Measurements from ENCODE around the gene CDC42EP2.
"Not testable (repeated sequence)": the region's sequence is repeated elsewhere in the genome, so short reads cannot be mapped to it uniquely, and the experiment has no call there.

Gene CDC42EP2

DNA sequence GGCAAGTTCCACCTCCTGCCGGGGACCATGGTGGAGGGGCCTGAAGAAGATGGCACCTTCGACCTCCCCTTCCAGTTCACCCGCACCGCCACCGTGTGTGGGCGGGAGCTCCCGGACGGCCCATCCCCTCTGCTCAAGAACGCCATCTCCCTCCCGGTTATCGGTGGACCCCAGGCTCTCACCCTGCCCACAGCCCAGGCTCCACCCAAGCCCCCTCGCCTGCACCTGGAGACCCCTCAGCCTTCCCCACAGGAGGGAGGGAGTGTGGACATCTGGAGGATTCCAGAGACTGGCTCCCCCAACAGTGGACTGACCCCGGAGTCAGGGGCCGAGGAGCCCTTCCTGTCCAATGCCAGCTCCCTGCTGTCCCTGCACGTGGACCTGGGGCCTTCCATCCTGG lies 6.4 kb downstream of the CDC42EP2 start:
- no peak for DNase-seq

DNA sequence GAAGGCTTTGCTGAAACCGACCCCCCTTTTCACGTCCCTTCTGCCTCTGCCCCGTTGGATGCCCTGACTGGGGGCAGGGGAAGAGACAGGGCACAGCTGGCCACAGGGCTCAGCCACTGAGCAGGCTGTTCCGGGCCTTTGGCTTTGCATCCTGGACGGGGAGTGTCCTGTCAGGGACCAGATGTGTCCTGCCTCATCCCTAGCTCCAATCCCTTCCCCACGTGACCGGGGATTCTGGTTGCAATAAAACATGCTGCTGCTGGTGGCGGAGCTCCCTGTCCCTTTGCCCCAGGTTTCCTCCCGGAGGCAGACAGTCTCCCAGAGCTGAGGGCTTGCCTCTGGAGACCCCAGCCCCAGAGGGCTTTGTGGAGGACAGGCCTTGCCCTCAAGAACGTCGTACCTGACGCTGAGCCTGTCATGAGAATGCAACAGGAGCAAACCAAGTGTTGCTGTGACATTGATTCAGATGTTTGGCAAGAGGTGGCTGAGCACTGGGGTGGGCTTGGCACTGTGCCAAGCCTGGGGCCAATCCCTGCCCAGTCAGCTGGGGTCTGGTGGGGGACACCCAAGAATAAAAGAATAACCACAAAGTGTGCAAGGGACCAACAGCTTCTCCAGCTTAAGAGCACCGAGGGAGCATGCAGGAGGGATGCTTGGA lies 7.3 kb downstream of the CDC42EP2 start:
- DNase-seq: no peak

DNA sequence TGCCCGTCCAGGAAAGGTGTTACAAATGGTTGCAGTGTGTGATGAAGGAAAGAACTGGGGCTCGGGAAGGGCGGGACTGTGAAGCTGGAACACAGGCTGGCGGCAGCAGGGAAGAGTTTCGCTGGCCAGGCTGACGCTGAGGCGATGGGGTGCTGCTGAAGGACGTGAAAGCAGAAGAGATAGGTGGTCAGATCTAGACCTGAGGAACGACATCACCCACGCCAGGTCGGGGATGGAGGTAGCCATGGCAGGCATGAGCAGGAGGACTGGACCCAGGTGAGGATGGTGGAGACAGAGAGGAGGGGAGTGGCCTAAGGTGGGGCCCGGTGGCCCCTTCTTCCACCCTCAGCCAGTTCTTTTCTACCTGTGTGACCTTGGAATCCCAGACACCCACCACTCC lies 9.1 kb downstream of the CDC42EP2 start:
- no peak for DNase-seq

DNA sequence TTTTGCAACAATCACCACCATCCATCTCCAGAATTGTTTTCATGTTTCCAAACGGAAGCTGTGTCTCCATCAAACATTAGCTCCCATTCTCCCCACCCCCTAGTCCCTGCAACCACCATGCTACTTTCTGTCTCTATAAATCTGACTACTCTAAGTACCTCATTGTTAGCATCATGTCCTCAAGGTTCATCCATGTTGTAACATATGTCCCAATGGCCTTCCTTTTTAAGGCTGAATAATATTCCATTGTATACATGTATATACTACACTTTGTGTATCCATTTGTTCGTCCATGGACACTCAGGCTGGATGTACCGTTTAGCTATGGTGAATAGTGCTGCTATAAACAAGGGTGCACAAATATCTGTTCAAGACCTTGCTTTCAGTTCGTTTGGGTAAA lies 10.8 kb downstream of the CDC42EP2 start:
- DNase-seq: no peak

DNA sequence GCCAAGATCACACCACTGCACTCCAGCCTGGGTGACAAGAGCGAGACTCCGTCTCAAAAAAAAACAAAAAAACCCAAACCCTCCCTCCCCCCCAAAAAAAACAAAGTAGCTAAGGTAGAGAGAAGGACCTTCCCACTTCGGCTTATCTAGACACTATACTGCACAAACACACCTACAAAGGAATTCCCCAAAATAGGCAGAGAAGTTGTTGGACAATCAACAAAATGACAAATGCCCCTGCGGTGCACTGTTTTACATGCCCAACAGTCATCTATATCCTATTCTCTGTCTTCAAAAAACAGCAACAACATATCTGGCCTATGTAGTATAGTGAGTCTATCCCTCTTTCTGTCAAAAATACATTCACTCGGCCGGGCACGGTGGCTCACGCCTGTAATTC lies 12.4 kb downstream of the CDC42EP2 start:
- DNase-seq: no peak

DNA sequence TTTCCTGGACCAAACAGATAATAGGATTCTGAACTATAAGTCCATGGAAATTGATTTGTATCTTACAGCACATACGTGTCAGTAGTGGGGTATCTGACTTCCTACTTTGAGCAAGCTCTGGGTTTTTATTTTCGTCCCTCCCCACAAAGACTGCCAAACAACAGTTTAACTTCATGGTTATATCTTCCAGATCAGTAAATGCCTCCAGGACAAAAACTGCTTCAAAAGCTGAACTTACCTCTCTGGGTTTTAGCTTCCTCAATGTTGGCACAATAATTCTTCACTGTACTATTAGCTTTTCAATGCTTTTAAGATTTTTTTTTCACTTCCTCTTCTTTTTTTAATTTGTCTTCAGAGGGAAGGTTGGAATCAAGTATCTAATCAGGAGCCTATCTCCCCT lies 14.8 kb downstream of the CDC42EP2 start:
- no peak for DNase-seq

DNA sequence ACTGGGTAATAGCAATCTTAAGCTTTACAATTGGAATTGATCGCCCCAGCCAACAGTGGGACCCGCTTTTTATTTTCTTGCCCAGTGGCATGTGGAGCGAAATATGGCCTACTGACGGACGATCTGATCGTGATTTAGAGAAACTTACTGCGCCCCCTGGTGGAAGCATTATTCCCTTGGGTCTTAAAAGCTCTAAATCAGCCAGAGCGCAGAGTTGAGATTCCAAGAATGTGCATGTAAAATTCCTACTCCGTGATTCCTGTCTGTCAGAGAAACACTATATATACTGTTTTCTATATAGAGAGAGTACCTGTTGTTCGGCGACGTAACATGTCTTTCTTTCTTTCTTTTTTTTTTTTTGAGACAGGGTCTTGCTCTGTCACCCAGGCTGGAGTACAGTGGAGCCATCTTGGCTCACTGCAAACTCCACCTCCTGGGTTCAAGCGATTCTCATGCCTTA lies 15.3 kb downstream of the CDC42EP2 start:
- peak; percentile 54 for DNase-seq

DNA sequence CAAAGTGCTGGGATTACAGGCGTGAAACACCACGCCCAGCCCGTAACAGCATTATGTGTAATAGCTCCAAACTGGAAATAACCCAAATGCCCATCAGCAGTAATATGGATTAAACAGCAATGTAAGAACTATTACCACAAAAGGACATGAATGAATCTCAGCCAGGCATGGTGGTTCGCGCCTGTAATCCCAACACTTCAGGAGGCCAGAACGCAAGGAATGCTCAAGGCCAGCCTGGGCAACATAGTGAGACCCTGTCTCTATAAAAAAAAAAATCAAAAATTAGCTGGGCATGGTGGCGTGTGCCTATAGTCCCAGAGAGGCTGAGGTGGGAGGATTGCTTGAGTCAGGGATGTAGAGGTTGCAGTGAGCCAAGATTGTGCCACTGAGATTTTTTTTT lies 15.9 kb downstream of the CDC42EP2 start:
- DNase-seq: no peak

DNA sequence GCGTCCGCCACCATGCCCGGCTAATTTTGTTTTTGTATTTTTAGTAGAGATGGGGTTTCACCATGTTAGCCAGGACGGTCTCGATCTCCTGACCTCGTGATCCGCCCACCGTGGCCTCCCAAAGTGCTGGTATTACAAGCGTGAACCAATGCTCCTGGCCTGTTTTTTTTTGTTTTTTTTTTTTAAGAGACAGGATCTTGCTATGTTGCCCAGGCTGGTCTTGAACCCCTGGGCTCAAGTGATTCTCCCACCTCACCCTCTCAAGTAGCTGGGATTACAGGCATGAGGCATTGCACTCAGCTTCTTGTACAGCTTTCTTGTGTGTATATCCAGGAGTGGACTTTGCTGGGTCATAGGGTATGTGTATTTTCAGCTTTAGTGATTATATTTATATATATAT lies 17.9 kb downstream of the CDC42EP2 start:
- DNase-seq: not testable (repeated sequence)

DNA sequence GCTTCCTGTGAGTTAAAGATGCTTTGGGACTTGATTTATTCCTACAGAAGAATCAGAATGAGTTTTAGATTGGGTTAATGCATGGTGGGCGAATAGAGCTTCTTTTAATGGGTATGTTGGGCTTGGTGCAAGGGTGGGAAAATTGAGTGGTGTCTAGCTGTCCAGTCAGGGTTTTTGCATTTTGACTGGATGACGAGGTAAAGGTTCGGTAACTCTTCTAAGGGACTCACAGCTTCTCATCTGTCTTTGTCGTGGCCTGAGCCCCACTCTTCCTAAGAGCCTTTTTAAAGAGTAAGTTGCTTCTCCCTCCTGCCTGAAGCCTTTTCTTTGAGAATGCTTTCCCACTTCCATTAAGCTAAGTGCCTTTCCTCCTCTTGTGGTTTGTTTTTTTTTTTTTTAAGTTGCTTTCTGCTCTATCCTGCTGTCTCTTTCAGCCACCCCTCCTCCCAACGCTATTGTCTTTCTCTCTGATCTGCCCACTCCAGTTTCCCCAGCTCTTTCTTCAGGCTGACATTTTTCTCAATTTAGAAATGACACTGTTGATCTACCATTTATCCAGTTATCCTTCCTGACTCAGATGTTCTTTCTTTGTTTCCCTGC lies 20.1 kb downstream of the CDC42EP2 start:
- DNase-seq: no peak

DNA sequence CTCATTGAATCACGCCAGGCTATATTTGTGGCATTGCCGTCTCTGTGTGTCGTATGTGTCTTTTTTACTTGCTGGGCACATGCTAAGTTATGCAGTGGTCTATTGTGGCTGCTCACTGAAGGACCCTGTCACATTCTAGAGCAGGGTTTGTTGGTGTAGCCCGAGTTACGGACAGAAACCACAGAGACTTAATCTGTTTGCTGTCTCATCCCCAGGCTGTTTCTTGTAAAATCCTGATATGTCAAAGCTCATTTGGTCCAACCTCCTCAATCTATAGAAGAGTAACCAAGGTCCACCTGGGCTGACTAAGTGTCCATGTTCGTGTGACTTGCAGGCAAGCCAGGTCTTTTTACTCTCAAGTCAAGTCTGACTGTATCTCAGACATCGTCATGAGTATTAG lies 24.0 kb downstream of the CDC42EP2 start:
- no peak for DNase-seq

DNA sequence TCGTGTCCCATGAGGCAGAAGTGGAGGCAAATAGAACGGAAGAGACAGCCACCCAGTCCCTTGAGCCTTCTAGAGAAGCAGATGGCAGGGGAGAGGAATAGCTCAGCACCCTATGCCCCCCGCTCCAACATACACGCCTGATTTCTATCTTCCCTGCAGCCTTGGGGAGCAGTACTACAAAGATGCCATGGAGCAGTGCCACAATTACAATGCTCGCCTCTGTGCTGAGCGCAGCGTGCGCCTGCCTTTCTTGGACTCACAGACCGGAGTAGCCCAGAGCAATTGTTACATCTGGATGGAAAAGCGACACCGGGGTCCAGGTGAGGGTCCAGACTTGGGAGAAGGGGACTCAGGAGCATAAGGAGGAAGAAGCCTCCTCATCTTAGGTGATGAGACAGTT lies 25.6 kb downstream of the CDC42EP2 start:
- no peak for DNase-seq

DNA sequence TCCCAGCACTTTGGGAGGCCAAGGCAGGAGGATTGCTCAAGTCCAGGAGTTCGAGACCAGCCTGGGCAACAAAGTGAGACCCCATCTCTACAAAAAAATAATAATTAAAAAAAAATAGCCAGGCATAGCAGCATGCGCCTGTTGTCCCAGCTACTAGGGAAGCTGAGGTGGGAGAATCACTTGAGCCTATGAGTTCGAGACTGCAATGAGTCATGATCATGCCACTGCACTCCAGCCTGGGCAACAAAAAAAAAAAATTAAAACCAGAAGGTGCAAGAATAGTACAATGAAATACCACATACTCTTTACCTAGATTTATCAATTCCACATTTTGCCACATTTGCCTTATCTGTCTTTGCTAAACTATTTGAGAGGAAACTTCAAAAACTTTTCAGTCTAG lies 27.2 kb downstream of the CDC42EP2 start:
- no peak for DNase-seq

DNA sequence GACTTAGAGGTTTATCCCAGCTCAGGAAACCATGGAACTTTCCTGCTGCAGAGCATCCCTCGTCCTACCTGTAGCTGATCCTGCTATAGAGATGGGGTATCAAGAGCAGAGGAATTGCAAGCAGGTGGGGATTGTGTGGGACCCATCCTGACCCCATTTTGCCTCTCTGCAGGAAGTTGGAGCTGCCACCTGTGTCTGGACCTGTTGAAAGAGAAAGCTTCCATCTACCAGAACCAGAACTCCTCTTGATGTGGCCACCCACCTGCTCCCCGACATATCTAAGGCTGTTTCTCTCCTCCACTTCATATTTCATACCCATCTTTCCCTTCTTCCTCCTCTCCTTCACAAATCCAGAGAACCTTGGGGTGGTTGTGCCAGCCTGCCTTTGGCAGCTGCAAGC lies 36.8 kb downstream of the CDC42EP2 start:
- DNase-seq: no peak

DNA sequence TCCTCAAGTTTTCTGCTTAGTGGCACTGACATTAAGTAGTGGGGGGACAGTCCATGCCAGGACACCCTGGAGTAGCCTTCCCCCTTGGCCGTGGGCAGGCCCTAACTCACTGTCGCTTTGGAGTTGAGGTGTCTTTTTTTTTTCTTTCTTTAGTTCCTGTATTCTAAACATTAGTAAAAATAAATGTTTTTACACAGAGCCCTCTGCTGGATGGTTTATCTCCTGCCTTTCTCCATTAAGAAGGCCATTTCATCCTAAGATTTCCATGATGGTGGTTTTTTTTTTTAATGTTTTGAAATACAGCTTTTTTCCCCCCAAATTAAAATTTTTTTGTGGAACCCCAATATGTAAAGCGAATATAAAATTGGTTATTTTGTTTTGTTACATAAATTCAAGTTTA lies 38.1 kb downstream of the CDC42EP2 start:
- DNase-seq: no peak

DNA sequence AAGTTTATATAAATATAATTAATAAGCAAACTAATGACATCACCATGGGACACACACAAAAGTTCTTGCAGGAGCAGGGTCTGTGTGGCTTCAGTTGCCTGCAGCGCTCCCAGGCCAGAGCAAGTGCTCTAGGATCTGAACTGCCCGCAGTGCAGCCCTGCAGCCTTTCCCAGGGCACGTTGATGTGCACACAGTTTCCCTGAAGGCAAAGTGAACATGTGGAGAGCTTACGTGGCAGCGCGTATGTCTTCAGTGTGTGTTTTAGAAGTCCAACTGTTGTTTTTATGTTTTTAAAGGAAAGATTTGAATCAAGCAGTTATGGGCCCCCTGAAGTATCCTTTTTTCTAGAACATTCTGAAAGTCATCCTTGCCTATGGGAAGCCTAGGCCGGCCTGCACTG lies 38.7 kb downstream of the CDC42EP2 start:
- DNase-seq: no peak

DNA sequence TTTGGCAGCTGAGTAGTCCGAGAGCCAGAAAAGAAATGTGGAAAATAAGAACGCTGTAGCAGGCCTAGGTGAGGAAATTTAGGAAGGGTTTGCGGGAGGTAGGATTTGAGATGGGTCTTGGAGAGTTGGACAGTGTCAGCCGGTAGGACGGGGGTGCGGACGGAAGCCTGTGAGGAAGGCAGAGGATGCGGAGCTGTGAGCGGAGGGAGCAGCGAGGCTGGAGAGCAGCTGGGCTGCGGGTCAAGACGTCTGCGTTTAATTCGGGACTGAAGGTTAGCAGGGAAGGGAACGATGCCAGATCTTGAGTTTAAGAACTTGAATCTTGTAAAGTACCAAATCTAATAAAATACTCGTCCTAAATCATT lies 39.2 kb downstream of the CDC42EP2 start:
- DNase-seq: no peak

DNA sequence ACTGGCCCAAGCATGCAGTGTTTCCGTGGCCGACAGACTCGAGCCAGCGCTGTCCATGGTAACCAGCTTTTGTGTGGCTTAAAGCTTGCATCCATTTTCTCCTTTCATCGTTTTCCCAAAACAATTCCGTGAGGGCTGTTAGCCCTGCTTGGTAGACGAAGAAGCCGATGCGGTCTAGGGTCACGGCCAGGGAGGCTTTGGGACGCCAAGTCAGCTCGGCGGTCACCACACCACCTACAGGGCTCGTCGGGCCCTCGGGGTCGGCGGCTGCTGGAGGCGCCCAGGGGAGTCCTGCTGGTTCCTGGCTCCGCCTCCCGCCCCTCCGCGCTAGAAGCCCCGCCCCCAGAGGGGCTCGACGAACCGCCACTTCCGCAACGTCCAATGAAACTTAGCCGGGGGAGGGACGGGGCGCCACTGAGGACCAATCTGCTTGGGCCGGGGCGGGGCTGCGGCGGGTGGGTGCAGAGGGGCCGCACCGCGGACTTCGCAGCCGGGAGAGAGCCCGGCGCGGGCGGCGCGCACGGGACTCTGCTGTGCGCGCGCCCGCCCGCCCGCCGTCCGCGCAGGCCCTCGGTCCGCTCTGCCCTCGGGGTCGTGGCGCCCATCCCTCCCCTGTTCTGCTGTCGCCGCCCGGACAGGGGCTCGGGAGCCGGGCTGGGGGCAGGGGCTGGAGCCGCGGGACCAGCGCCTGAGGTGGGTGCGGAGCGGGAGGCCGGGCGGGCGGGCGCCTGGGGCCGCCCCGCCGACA lies 39.8 kb downstream of the CDC42EP2 start, which contains the start of gene TIGD3:
TIGD3 (plus strand) TSS at position 487 of the 748 bp plus-strand sequence. CDS start 1,058 bp downstream, outside the sequence.
- peak; percentile 86 for DNase-seq

DNA sequence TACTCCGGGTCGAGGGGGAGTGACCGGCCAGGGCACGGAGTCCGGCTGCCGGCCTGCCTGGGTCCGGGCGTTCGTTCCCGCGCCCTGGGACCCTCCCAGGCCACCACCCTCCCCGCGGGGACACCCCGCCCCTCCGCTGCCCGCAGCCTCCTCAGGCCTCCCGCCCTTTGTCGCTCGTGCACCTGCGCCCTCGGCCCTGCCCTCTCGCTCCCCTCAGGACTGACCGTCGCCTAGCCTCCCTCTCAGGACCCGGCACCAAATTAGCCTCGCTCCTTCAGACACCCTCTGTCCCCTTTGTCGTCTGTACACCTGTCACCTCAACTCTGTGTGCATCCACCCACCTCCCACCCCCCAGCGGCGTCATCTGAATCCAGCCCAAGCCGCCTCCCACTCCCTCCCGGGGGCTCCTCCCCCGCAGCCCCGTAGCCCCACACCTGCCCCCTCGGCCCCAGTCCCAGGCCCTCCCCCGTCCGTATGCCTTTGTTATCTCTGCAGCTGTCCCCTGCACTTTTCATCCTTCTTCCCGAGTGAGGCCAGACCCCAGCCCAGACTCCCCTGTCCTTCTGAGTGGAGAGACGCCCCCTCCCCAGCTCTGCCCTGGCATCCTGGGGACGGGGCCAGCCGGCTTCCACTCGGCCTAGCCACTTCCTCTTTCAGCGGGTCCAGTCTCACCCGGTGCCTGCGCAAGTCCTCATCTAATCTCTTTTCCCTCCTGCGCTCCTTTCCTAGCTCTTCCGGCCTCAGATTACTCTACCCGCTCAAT lies 40.5 kb downstream of the CDC42EP2 start:
- DNase-seq: no peak

DNA sequence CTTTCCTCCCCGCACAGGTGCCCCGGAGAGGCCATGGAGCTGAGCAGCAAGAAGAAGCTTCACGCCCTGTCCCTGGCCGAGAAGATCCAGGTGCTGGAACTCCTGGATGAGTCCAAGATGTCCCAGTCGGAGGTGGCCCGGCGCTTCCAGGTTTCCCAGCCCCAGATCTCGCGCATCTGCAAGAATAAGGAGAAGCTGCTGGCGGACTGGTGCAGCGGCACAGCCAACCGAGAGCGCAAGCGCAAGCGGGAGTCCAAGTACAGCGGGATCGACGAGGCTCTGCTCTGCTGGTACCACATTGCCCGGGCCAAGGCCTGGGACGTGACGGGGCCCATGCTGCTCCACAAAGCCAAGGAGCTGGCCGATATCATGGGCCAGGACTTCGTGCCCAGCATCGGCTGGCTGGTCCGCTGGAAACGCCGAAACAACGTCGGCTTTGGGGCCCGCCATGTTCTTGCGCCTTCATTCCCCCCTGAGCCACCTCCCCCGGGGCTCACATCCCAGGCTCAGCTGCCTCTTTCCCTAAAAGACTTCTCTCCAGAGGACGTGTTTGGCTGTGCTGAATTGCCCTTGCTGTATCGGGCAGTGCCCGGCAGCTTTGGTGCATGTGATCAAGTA lies 41.2 kb downstream of the CDC42EP2 start:
- no peak for DNase-seq

DNA sequence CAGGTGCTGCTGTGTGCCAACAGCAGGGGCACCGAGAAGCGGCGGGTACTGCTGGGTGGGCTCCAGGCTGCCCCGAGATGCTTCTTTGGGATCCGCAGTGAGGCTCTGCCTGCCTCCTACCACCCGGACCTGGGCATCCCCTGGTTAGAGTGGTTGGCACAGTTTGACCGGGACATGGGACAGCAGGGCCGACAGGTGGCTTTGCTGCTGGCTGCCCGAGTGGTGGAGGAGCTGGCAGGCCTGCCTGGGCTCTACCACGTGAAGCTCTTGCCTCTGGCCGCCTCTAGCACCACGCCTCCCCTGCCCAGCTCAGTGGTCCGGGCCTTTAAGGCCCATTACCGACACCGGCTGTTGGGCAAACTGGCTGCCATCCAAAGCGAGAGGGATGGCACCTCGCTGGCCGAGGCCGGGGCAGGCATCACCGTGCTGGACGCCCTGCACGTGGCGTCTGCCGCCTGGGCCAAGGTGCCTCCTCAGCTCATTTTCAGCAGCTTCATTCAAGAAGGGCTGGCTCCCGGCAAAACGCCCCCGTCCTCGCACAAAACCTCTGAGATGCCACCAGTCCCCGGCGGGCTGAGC lies 41.8 kb downstream of the CDC42EP2 start:
- DNase-seq: no peak

DNA sequence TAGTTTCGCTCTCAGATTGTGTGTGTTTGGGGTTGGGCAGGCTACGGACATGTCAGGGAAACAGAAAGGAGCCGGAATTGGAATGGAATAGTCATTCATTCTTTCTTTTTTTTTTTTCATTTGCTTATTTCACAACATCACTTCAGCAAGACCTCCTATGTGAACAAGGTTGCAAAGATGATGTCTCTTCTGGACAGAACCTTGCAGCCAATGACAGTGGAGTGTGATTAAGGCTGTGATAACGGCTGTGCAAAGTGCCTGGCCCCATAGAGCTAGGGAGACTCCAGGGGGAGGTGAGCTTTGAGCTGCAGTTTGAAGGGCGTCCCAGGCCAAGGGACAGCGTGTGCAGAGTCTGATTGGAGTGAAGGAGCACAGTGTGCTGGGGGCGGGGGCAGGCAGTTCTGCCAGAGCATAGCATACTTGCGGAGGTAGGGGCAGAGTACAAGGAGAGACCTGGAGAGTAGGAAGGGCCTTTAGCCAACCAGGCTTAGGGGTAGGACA lies 43.2 kb downstream of the CDC42EP2 start:
- DNase-seq: no peak
